GM21619 (cell line): ENCODE data around the gene ITFG1.

ENCODE experiments used
- ATAC-seq: cut with Tn5 transposase; IDR thresholded peaks from one replicate; pipeline ENCODE4 v1.9.1; 2021; ENCODE audit not compliant: unreplicated experiment

The ITFG1 gene

DNA sequence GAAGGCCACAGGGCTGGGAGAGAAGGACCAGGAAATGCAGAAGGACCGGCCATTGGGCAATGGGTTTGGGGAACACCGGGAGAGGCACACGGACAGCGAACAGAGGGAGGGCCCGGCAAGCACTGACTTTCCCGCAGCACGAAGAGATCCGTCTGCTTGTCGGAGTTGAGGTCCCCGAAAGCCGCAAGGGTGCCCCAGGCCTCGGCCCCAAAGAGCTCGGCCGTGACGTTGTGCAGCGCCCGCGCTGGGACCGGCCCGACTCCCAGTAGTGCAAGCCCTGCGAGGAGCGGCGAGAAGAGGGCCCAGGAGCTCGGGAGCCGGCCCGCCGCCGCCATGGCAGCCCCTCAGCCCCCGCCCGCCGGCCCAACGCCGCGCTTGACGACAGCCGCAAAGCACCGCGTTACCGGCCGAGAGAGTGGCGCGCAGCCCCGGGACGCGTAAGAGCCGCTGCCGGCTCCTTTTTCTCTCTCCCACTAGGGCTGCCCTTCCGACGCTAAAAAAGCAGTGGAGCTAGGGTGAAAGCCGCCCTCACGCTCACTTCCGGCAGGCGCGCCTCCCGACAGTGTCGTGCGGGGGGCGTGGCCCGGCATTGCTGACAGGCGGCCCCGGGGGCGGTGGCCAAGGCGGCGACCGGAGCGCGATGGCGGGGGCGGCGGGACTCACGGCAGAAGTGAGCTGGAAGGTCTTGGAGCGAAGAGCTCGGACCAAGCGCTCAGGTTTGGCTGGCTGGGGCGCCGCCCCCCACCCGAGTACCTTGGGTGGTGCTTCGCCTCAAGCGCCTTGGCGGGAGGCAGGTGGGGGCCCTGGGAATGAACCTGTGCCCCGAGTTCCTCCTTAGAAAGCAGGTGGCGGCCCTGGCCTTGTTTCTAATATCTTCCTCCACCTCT, at the start of gene ITFG1, which contains the start of gene PHKB:
Gene ITFG1 (minus strand): TSS at position 353 of the 887 bp plus-strand sequence. CDS start 18 bp downstream, at position 335.
Gene PHKB (plus strand): TSS at position 621 of the 887 bp plus-strand sequence. CDS start 20 bp downstream, at position 641.
- ATAC-seq, result peak; percentile 71

DNA sequence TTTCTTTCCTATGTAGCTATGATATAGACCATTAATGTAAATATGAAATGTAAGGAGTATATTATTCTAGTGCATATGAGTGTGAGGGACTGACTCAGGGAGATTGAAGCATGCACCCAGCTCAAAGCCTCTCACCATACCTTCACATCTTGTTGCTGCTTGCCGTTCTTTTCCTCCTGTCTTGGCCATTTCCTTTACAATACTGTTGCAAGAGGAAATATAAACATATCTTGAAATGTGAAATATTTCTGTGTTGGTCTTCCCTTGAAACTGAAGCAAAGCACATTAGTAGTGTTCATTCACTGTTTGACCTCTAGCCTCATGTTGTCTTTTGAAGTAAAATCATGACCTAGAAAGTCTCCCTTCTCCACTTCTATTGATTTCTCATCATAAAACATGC, 46.8 kb upstream of the ITFG1 start:
- no peak for ATAC-seq

DNA sequence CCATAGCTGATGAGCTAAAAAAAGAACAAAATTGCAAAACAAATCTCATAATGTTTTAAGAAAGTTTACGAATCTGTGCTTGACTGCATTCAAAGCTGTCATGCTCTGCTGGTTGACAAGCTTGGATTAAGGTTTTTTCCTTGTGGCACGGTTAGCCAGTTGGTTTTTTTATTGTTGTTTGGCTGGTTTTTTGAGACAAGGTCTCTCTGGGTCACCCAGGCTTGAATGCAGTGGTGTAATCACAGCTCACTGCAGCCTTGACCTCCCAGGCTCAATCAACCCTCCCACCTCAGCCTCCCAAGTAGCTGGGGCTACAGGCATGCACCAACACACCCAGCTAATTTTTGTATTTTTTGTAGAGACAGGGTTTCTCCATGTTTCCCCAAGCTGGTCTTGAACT, 45.9 kb upstream of the ITFG1 start:
- ATAC-seq, result no peak

DNA sequence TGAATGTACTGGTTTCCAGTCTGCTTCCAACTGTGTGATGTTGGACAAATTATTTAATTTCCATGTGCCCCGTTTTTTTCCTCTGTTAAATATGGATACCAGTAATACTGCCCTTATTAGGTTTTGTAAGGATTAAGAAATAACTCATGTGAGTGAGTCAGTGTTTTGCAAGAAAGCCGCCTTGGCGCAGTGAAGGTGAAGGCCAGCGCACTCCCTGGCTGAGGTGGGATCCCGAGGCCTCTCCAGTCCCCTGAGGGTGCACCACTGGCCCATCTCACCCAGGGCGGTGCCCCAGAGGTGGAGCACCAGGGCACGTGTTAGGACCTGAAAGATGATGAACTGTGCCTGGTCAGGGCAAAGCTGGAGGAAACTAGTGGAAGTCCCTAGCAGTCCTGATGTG, 43.7 kb upstream of the ITFG1 start:
- no peak for ATAC-seq

DNA sequence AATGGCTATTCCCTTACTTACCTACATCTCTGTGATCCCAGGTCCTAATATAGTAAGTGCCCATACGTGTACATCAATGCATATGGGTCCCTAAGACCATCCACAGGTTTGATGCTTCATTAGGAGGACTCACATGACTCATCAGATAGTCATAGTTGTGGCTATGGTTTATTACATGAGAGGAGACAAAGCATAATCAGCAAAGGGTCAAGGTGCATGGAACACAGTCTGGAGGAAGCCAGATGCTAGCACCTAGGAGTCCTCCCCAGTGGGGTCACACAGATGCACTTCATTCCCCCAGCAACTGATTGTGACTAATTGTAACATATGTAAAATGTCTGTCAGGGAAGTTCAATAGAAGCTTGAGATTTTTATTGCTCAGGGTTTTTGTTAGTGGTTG, 43.1 kb upstream of the ITFG1 start:
- ATAC-seq, result no peak

DNA sequence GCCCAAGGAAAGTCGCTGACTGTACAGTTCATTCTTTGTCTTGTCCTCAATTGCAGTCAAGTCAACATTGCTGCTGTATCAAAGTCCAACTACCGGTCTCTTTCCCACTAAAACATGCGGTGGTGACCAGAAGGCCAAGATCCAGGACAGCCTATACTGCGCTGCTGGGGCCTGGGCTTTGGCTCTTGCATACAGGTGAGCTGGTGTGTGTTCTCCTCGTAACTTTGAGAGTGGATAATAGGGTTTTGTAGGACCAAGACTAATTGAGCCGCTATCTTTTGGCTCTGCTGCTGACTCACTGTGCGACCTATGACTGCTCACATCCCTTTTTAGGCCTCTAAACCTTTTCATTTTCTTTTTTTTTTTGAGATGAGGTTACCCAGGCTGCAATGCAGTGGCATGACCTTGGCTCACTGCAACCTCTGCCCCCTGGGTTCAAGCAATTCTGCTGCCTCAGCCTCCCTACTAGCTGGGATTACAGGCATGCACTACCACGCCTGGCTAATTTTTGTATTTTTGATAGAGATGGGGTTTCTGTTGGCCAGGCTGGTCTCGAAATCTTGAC, 38.9 kb upstream of the ITFG1 start:
- no peak for ATAC-seq

DNA sequence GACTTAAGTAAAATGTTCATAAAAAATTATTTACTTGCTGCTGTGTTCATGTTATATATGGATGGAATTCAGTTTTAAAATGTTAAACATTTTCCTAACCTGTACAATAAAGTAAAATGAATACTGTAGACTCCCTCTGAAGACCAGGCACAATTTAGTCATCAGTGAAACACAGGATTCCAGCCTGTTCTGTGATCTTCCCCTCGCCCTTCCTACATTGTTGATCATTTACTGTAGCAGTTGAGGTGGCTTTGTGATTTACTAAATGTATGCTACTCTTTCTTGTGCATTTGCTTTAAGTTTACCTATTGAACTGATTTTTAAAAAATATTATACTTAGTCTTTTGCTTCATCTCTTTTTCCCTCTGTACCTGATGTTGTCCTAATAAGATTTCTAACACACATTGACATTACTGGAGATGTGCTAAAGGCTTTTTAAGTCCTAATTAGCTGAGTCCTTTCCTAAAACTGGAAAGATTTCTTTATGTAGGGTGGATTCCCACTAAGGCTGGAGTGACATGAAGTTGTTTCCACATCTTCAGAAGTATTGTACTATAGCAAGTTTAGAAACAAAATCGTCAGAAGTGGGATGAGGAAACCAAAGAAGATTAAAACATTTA, 38.3 kb upstream of the ITFG1 start:
- ATAC-seq, result no peak

DNA sequence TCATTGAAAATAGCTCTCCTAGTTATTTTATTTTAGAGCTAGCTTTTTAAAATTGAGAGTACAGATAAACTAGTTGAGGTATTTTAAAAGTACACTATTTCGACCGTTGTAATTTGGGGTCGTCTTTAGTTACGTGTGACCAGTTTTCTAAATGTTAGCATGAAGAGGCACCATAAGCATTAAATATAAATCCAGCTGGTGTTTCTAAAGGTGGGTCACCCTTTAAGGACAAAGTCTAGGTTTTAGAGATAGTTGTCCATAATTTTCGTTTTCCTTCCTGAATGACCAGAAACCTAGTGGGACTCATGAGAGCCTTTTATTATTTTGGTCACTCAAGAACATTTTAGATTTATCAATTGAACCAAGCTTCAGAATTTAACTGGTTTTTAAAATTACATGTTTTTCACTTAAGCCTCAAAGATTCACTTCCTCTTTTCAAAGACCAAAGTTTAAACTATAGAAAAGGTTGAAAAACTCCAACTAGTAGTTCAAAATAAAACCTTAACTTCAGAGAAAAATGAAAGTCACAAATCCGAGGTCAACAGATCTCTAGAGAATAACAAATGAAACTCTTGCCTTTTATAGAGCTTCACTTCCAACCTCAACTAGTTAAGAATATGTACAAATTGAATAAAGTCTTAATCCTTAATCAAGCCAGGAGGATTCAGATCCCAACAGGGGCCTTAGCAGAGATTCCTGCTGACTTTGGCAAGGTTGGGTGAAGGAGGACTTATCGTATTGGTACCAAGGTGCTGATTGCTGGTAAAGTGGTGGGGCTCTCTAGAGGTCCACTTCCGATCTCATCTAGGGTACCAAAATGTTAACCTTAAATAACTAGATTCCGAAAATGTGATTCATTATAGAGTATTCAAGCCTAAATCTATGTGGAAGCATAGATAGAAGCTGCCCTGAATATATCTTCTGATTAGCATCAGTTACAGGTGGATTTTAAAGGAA, 32.8 kb upstream of the ITFG1 start:
- ATAC-seq, result peak; percentile 48

DNA sequence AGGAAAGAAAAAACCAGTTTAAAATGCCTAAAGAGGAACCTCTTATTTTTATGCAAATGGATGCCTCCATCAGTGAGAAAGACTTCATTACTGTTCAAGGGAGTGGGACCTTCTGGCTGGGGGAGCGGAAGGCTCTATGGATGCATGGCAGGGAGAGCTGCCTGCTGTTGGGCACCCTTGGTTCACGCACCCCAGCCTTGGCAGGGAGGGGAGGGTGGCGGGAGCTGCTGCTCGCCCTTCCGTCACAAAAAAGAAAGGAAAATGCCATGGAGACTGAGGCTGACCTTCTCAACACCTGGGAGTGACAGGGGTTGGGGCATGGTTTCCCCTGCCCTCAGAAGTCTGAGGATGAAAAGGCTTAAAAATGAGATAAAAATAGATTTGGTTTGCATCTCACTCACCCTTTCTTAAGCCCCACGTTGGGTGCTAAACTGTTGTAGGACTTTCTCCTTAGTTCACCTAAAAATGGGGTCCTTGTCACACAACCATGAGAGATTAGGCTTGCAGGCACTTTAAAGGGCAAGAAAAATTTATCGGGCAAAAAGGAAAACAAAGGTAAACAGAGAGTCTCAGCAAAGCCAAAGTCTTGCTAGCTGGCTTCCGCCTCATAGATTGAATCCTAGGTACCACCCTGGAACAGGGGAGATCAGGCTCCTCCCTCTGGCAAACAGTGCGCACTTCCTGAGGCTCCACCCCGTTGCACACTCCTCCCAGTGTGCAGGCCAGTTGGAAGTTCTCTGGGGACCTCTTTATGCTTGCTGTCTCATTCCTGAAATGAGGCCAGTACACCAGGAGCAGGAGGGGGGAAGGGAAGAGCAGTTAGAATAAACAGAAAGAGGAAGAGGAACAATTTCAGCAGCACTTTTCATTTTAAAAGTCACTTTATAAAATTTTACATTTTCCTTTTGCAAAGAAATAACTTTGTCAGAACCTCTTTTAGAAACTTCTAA, 31.8 kb upstream of the ITFG1 start:
- ATAC-seq, result peak; percentile 75

DNA sequence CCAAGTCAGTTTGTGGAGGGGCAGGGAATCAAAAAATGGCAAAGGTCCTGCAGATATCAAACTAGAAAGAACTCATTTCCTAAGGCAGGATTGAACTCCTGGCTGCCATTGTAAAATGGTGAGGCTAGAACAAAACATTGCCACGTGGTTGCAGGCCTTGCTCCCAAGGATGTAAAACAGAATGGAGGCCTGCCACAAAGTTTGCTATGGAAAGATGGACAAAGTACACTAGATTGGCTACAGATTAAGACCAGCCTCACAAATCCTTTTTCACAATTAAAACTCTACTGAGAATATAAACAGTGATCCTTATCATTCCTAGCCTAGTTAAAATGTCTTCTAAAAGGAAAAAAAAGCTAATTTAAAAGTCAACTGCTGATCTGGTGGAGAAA, 31.2 kb upstream of the ITFG1 start:
- ATAC-seq, result no peak

DNA sequence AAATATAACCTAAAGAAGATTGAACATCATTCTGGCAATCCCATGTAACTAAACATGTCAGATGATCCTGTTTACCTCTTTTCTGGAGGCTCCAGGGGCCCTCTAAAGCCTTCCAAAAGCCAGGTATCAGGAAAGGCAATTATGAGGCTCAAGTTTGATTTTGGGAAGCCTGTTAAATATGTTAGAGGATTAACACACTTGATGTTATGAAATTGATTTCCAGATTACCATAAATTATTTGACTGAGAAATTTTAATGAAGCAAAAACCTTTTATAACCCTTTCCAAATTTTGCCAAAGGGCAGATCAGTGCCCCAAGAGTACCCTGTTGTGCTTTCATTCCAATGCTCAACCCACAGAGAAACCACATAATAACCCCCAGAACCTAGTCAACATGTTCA, 29.6 kb upstream of the ITFG1 start:
- ATAC-seq, result no peak

DNA sequence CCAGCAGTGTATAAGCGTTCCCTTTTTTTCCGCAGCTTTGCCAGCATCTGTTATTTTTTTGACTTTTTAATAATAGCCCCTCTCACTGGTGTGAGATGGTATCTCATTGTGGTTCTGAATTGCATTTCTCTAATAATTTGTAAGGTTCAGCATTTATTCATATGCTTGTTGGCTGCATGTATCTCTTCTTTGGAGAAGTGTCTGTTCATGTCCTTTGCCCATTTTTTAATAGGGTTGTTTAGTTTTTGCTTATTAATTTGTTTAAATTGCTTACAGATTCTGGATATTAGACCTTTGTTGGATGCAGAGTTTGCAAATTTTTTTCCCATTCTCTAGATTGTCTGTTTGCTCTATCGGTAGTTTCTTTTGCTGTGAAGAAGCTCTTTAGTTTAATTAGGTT, 27.2 kb upstream of the ITFG1 start:
- ATAC-seq, result no peak

DNA sequence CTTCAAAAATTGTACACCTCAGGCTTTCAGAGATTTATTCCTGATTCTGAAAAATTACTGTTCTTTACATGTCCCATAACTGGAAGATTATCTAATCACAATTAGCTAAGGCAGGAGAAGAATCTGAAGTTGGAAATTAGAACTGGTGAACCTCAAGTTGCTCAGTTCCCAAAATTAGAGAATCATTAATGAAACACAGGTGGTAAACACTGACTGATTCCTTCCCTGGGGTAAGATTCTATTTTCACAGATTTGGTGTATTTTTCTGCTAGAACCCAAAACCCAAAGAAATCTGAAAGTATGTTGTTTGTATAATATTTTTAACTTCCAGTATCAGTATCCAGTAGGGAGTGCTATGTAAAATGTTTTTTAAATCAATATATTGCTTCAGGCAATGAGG, 26.0 kb upstream of the ITFG1 start:
- ATAC-seq, result peak; percentile 51

DNA sequence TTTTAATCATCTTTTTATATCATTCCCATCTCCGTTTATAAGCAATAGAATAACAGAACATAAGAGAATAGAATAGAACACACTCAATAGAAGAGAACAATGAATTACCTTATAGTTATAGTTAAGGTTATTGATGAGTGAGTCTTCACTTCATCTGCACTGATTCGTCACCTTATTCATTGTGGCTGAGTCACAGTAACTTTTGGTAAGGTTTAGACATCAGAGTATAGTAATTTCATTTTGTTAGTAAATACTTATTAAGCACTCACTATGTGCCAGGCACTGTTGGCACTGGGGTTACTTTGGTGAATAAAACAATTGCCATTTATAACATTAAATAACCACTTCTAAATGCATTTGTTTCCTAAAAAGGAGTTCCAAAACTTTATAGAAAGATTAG, 22.8 kb upstream of the ITFG1 start:
- no peak for ATAC-seq

DNA sequence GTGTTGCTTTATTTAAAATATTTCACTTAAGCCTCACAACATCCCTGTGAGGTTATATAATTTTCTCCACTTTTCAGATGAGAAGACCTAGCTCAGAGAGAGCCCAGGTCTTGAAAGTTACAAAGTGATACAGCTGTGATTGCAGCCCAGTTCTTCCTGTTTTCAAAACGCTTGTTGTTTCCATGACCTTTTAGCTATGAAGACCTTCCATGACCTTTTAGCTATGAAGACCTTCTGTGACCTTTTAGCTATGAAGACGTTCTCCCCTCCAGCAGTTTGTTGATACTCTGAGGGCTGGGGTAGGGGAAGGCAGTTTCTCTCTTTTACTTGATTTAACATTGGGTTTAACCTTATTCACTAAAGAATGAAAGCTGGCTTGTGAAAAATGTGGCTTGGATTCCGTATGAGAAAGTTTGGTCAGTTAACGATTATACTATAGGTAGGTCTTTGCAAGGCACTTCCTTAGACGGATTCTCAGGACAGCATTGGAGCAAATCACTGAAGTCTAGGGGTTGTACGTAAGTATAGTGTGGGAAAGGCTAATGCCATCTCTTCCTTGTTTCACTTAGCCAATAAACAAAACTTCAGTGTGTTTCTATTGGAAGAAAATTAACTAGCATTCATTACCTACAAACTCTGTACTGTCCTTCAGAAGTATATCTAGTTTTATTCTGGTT, 21.0 kb upstream of the ITFG1 start:
- no peak for ATAC-seq

DNA sequence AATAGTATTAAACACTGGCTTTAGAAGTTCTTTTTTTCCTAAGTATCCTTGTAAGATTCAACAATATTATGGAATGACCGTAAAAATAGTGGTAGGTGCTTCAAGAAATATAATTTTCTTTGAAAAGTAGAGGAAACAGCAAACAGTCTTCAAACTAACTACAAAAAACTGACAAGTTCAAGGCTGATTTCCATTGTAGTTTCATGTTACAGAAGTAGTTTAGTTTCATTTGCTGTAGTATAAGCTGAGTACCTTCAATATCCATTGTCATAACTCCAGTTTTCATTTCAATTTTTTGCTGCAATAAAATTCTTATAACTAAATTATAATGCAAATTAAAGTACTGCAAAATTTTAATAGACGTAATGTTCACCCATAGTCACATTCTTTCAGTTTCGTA, 19.5 kb upstream of the ITFG1 start:
- ATAC-seq, result no peak

DNA sequence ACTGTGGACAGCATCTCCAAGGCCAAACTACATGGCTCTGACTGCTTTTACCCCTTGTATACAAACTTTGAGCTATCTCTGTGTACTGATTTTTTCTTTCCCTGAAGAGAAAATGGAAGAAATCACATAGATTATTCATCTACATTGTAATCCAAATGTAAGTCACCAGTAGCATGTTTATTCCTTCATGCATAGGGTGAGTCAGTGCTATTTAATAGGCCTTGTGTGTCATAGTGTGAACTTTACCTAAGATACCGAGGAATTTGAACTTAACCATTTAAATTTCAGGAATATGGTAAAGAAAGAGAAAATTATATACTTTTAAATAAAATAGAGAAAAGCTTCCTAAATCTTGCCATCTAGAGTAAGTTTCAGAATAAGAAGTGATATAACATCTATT, 16.8 kb upstream of the ITFG1 start:
- ATAC-seq, result no peak

DNA sequence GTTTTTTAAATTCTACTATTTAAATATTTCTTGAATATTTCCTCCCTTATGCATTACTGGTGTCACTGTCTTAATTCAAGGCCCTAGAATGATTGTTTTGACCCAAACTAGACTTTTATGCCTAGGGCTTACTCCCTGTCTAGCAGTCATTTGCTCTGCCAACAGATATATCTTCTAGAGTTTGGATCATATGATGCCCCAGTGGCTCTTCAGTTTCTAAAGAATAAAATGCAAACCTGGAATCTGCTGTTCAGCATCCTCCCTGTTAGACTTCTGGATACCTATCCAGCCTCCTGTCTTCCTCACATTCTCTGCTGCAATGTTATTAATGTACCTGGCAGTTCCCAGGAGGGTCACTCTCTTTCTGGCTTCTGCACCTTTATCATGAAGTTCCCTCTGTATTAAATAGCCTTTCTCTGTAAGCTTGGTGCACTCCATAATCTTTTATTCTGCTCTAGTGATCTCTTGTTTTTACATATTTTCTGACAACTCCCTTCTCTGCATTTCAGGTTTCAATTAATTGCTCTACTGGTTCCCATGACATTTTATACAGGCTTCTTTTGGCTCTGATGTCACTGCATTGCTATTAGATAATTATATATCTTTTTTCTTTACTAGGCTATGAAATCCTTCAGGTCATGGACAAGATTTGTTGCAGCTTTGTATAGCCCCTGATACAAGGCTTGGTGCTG, 15.9 kb upstream of the ITFG1 start:
- ATAC-seq, result no peak

DNA sequence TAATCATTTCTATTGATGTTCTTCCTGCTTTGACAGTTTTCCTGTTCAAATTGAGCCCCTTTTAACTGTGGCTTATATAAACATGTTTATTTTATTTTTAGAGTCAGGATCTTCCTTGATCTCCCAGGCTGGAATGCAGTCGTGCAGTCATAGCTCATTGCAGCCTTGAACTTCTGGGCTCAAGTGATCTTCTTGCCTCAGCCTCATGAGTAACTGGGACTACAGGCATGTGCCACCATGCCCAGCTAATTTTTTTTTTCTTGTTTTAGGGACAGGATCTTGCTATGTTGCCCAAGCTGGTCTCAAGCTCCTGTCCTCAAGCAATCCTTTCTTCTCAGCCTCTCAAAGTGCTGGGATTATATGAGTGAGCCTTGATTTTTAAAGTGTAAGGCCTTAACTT, 14.9 kb upstream of the ITFG1 start:
- ATAC-seq, result no peak
